Stimulated activated naive CD8-positive, alpha-beta T cell treated with anti-CD3 and anti-CD28 coated beads, Interleukin-15, Interleukin-2, amounts not matched to agents 100 U/mL and 50 U/mL, for 24 hours (primary cell): ENCODE data around the gene ANO9.
A peak's percentile ranks its signal among the peaks of the same experiment; 100 is the strongest.
"Not testable (repeated sequence)": the region's sequence is repeated elsewhere in the genome, so short reads cannot be mapped to it uniquely, and the experiment has no call there.

Source experiments
- ATAC-seq: fragments of 150-1000 bp; cut with Tn5 transposase; one replicate; pipeline ENCODE4 v1.10.0; 2021
- DNase-seq: peaks from one replicate; pipeline ENCODE4 v3.0.0; 2021

ANO9 gene

GRCh38 chr11:434496-434895 is 7.3 kb downstream of the ANO9 start:
- ATAC-seq = no peak

DNA sequence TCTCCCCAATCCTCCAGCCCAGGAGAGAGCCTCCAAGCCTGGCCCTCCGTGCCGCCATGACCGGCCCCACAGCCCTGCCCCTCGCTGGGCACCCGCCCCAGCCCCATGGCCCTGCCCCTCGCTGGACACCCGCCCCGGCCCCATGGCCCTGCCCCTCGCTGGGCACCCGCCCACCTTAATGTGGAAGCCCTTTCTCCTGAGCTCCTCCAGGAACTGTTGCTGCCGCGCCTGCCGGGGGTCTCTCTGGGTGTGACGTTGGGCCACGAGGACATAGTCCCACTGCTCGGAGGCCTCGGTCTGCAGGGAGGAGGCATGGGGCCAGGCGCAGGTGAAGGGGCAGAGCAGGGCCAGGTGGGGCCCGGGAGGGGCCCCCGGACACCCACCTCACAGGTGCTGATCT is 8.2 kb downstream of the ANO9 start:
- ATAC-seq = no peak
- no peak for DNase-seq

More at GRCh38 chr11:434496-434895, 7.3 kb downstream of the ANO9 start:
- peak; percentile 1 for DNase-seq

- DNase-seq (peak; percentile 1), ATAC-seq (no peak)
These were observed 8.7 kb downstream of the ANO9 start for GRCh38 chr11:433111-433510.

DNA sequence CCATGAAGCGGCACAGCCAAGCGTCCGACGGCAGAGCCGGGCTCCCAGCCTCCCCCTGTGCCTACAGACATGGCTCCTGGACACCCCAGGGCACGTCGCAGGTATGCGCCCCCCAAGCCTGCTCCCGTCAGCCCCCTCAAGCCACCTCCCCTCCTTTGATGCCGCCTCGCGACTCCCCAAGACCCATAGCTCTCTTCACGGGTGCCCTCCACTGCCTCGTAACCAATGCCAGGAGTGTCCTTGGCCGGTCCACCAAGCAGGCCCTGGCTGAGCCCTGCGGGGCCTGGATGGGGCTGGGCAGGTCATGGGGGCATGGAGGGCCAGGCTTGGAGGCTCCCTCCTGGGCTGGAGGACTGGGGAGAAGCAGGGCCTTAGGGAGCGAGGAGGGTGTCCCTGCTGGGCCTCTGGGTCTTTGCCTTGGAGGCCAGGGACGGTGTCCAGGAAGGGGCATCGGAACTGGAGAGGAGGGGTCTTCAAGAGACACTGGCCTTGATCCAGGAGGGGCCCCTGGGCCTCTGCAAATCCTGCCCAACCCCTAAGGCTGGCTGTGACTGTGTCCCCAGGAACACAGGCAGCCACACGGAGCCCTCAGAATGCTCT is 9.2 kb downstream of the ANO9 start:
- ATAC-seq (no peak), DNase-seq (no peak)

- no peak for ATAC-seq
- no peak for DNase-seq
These were observed 9.9 kb downstream of the ANO9 start for GRCh38 chr11:431921-432320.

- DNase-seq (no peak), ATAC-seq (no peak)
These were observed 11.8 kb downstream of the ANO9 start for GRCh38 chr11:429931-430456.

DNA sequence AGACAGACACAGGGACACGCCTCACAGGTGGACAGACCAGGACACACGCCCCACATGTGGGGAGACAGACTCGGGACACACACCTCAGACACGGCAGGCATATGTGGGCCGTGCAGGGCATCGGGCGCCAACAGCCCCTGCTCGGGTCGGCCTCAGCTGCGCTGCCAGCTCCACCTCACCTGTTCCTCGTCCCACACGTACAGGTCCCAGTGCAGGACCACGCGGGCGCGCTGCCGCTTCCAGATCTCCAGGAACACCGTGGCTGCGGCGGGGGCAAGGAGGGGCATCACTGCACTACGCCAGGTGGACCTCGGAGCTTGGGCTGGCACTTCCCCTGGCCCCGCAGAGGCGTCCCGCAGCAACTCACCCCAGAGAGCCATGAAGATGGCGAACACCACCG is 12.4 kb downstream of the ANO9 start:
- DNase-seq (no peak), ATAC-seq (no peak)

GRCh38 chr11:428295-428694 is 13.5 kb downstream of the ANO9 start:
- ATAC-seq = no peak
- no peak for DNase-seq

DNA sequence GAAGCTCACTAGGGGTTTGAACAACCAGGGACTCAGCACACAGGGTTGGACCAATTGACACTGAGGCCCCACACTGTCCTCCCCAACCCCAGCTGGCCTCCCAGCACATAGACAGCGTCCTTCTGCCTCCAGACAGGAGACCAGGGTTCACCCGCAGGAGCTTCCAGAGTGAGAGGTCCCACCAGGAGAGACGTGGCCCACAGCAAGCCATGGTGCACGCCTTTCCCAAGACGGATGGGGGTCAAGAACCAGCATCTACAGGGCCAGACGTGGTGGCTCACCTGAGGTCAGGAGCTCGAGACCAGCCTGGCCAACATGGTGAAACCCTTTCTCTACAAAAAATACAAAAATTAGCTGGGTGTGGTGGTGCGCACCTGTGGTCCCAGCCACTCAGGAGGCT is 15.0 kb downstream of the ANO9 start:
- no peak for DNase-seq
- no peak for ATAC-seq

DNA sequence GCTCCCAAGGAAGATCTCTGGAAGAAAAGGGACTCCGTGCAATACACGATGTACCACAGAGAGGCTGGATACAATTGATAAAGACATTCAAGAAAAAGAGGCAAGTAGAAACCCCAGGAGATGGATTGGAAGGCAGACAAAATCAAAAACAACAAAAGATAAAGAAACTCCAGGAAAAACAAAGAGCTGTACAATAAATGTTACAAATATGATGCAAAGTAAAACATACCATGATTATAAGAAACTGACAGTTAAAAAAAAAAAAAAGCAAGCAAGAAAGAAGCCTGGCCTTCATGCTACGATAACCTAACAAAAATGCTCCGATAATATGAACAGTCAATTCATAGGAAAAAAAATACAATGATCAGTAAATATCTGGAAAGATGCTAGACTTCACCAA is 16.5 kb downstream of the ANO9 start:
- DNase-seq = no peak
- no peak for ATAC-seq

- ATAC-seq, DNase-seq: not testable (repeated sequence)
These were observed 17.0 kb downstream of the ANO9 start for GRCh38 chr11:424766-425165.

DNA sequence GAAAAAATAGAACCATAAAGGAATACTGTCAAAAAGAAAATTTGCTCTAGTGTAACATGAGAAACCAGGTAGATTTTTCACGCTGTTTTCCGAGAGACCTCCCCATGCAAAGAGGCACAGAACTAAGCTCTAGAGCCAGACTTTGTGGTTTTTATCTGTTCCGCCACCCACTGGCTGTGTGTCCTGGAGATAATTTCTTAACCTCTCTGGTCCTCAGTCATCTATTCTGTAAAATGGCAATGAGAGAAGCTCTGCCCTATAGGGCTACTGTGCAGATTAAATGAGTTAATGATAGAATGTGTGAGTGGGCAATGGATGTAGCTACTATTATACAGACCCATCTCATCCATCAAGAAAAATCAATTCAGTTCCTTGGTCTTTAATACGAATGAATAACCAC is 17.6 kb downstream of the ANO9 start:
- DNase-seq (no peak), ATAC-seq (no peak)

DNA sequence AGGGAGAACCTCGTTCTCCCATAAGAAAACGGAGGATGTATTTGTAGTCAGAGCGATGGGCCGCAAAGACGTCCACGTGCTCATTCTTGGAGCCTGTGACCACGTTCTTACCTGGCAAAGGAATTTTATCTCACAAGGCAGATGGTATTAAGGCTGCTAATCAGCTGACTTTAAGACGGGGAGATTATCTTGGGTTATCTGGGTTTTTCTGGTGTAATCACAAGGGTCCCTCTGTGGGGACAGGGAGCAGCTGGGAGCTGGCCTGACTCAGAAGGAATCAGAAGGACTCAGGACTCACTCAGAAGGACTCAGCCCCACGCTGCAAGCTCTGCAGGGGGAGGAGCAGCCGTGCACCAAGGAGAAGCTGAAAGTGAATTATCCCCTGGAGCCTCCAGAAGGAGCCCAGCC is 19.6 kb downstream of the ANO9 start:
- no peak for DNase-seq
- ATAC-seq = no peak

DNA sequence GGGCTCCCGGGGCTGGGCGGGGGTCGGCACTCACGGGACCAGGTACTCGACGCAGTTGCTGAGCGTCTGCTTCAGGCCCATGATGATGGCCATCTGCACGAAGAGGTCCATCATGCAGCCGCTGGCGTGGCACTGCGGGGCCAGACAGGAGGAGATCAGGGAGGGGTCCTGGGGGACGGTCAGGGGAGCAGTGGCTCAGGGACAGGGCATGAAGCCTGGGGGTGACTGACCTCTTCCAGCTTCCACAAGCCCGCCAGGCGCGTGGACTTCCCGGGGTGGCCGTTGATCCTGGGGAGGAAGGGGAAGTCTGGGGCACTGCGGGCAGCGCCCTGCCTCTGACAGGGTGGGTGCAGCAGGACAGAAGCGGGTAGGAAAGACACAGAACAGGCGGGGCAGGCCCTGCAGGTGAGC is 20.9 kb downstream of the ANO9 start:
- no peak for DNase-seq

GRCh38 chr11:420054-420910 is 21.5 kb downstream of the ANO9 start:
- ATAC-seq = no peak
- DNase-seq = no peak

More for the DNA sequence above, 20.9 kb downstream of the ANO9 start:
- no peak for ATAC-seq

DNA sequence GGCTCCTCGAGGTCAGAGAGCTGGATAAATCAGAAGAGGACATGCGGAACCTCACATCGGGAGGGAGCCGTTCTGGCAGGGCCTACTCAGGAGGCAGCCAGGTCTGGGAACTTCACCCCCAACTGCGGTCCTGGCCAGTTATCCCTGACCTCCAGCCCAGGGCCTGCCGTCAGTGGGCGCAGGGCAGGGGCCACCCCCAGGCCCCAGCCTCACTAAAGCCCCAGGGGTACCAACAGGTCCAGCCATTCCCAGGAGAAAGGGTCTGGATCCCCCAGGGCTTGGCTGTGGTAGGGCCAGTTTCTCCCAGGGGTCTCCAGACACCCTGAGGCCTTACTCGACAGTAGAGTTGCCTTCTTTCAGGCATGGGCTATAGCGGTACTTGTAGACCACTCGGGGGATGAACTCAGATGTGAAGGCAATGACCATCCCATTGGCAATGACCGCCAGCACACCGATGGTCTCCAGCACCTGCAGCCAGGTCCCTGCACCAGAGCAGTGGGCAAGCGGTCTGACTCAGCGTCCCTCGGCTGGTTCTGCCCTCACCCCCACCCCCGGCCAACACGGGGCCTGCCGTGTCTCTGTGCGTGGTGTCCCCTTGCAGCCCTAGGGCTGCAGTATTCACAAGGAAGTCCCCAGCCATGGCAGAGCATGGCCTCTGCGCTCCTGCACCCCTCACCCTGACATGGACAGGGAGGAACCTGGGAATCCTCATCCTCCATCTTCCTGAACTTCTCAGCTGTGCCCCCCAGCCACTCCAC is 22.4 kb downstream of the ANO9 start:
- DNase-seq = no peak

GRCh38 chr11:418343-419247 is 23.2 kb downstream of the ANO9 start:
- DNase-seq = peak; percentile 7

More for the DNA sequence above, 22.4 kb downstream of the ANO9 start:
- ATAC-seq = no peak

DNA sequence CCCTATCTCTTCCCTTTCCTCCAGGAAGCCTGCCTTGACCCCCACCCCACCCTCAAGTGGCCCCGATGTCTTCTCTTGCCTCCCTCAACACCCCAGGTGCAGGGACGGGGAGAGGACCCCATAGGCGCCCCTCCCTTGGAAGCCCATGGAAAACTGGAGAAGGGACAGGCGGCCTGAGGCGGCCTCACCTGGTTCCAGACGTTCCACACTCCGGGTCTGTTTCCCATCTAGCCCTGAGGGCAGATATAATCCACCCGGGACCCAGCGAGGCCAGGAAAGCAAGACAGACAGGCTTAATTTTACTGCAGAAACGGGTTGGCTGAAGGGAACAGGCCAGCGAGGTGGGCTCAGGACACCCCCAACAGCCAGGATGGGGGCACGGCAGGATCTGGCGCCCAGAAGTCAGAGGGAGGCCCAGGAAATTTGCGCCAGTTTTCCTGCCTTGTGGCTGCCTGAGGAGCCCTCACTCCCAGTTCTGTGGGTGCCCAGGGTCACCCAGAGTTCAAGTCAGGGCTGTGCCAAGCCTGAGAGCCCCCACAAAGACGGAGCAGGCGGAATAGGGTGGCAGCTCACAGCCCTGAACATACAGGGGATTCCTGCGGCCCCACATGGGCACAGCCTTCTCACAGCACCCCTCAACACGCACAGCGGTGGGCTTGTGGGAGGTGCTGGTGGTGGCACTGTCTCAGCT is 24.0 kb downstream of the ANO9 start:
- no peak for ATAC-seq
- DNase-seq = peak; percentile 6

More at GRCh38 chr11:418343-419247, 23.2 kb downstream of the ANO9 start:
- ATAC-seq = no peak

GRCh38 chr11:416757-417621 is 24.8 kb downstream of the ANO9 start:
- peak; percentile 55 for DNase-seq

More at GRCh38 chr11:416757-417621, 24.8 kb downstream of the ANO9 start:
- peak; percentile 21 for ATAC-seq
